Mesendoderm (in vitro differentiated cells): ENCODE measurements around the gene WDR91.

Experiments
- DNase-seq: peaks from one replicate; pipeline ENCODE4 v3.0.0; 2013
- H2AK5ac ChIP-seq: 2 replicates; pipeline ENCODE4 v1.6.1; 2013; ENCODE audit warnings: low read length, inconsistent platforms
- H2BK120ac ChIP-seq: 2 replicates; pipeline ENCODE4 v1.6.1; 2013; ENCODE audit warnings: low read depth, mild to moderate bottlenecking, low read length, moderate library complexity, mixed read lengths
- H2BK15ac ChIP-seq: replicated peaks from 2 replicates; pipeline ENCODE4 v1.6.1; 2013; ENCODE audit warnings: low read depth, mild to moderate bottlenecking, moderate library complexity
- H2BK5ac ChIP-seq: 2 replicates; pipeline ENCODE4 v1.6.1; 2013; ENCODE audit warnings: low read length, inconsistent platforms
- H3K18ac ChIP-seq: 2 replicates; pipeline ENCODE4 v1.6.1; 2013; ENCODE audit warnings: mild to moderate bottlenecking, low read length, mixed read lengths
- H3K23ac ChIP-seq: one replicate; pipeline ENCODE4 v1.6.1; 2013; ENCODE audit warnings: low read length
- H3K27ac ChIP-seq: 2 replicates; pipeline ENCODE4 v1.5.1; 2013; ENCODE audit warnings: low read depth, mild to moderate bottlenecking, inconsistent platforms, low read length, moderate library complexity
- H3K27me3 ChIP-seq: 2 replicates; pipeline ENCODE4 v1.6.1; 2013; ENCODE audit warnings: low read length, control low read depth, mild to moderate bottlenecking, inconsistent platforms; ENCODE audit not compliant: insufficient read depth, poor library complexity
- H3K36me3 ChIP-seq: 2 replicates; pipeline ENCODE4 v1.6.1; 2013; ENCODE audit warnings: low read length, inconsistent platforms; ENCODE audit not compliant: control insufficient read depth, insufficient read depth
- H3K4ac ChIP-seq: one replicate; pipeline ENCODE4 v1.6.1; 2013; ENCODE audit warnings: low read depth, mild to moderate bottlenecking, low read length, moderate library complexity
- H3K4me1 ChIP-seq: 2 replicates; pipeline ENCODE4 v1.6.1; 2013; ENCODE audit warnings: low read depth, low read length, inconsistent platforms; ENCODE audit not compliant: control insufficient read depth
- H3K4me2 ChIP-seq: 2 replicates; pipeline ENCODE4 v1.6.1; 2013; ENCODE audit warnings: low read length
- H3K4me3 ChIP-seq: 2 replicates; pipeline ENCODE4 v1.5.1; 2013; ENCODE audit warnings: mild to moderate bottlenecking, low read length
- H3K56ac ChIP-seq: one replicate; pipeline ENCODE4 v1.6.1; 2013; ENCODE audit warnings: low read length
- H3K79me1 ChIP-seq: 2 replicates; pipeline ENCODE4 v1.6.1; 2013; ENCODE audit warnings: low read length, inconsistent platforms
- H3K79me2 ChIP-seq: 2 replicates; pipeline ENCODE4 v1.6.1; 2013; ENCODE audit warnings: mild to moderate bottlenecking, low read length; ENCODE audit not compliant: control insufficient read depth, insufficient read depth
- H3K9ac ChIP-seq: 2 replicates; pipeline ENCODE4 v1.6.1; 2013; ENCODE audit warnings: low read length, inconsistent platforms
- H4K5ac ChIP-seq: one replicate; pipeline ENCODE4 v1.6.1; 2013; ENCODE audit warnings: low read length
- H4K8ac ChIP-seq: one replicate; pipeline ENCODE4 v1.6.1; 2013; ENCODE audit warnings: low read depth, mild to moderate bottlenecking, control low read depth, low read length, moderate library complexity
- WGBS: extraction: QIAGEN DNeasy Blood & Tissue Kit; methylation state at CpG from one replicate; pipeline ENCODE4 v1.1.7; 2013; ENCODE audit warnings: low lambda C conversion rate, missing lambda C conversion rate; ENCODE audit not compliant: insufficient coverage; ENCODE audit errors: extremely low coverage; 5-methylcytosine and 5-hydroxymethylcytosine counted together

Gene WDR91

GRCh38 chr7:135232087-135232486, 20.8 kb upstream of the WDR91 start:
- H2BK120ac ChIP-seq, result no peak overlapping the region
- H2BK5ac ChIP-seq, result no peak overlapping the region
- H4K5ac ChIP-seq, result no peak overlapping the region
- no peak overlapping the region for H3K9ac ChIP-seq
- no peak overlapping the region for H3K23ac ChIP-seq
- DNase-seq, result no peak
- no peaks in the 10 kb centered on the region for H3K79me2 ChIP-seq
- WGBS, result no CpG with 5 or more reads among the region's 6 CpGs
- H4K8ac ChIP-seq, result no peak overlapping the region
- no peak overlapping the region for H2AK5ac ChIP-seq
- H3K36me3 ChIP-seq, result no peaks in the 10 kb centered on the region
- H3K4me1 ChIP-seq, result no peaks in the 10 kb centered on the region
- H3K4me3 ChIP-seq, result no peak overlapping the region
- H3K4ac ChIP-seq, result no peak overlapping the region
- no peak overlapping the region for H3K4me2 ChIP-seq
- no peak overlapping the region for H3K56ac ChIP-seq
- H3K27ac ChIP-seq, result no peak overlapping the region
- H3K27me3 ChIP-seq, result no peaks in the 10 kb centered on the region
- H2BK15ac ChIP-seq, result no peak overlapping the region
- H3K18ac ChIP-seq, result no peak overlapping the region
- H3K79me1 ChIP-seq, result no peaks in the 10 kb centered on the region

GRCh38 chr7:135231686-135232085, 20.4 kb upstream of the WDR91 start:
- H2AK5ac ChIP-seq, result no peak overlapping the region
- no peak overlapping the region for H3K27ac ChIP-seq
- no peaks in the 10 kb centered on the region for H3K36me3 ChIP-seq
- H2BK120ac ChIP-seq, result no peak overlapping the region
- H4K5ac ChIP-seq, result no peak overlapping the region
- DNase-seq, result no peak
- no peaks in the 10 kb centered on the region for H3K79me1 ChIP-seq
- H2BK5ac ChIP-seq, result no peak overlapping the region
- H3K9ac ChIP-seq, result no peak overlapping the region
- no peak overlapping the region for H3K4me2 ChIP-seq
- H3K18ac ChIP-seq, result no peak overlapping the region
- H3K4ac ChIP-seq, result no peak overlapping the region
- H3K4me1 ChIP-seq, result no peaks in the 10 kb centered on the region
- no peak overlapping the region for H3K56ac ChIP-seq
- H3K27me3 ChIP-seq, result no peaks in the 10 kb centered on the region
- H3K23ac ChIP-seq, result no peak overlapping the region
- no peak overlapping the region for H2BK15ac ChIP-seq
- H3K4me3 ChIP-seq, result no peak overlapping the region
- H3K79me2 ChIP-seq, result no peaks in the 10 kb centered on the region
- no peak overlapping the region for H4K8ac ChIP-seq

GRCh38 chr7:135224027-135224426, 12.7 kb upstream of the WDR91 start:
- Histone ChIP-seq H4K8ac (no peak overlapping the region), H3K4ac (no peak overlapping the region), H3K79me1 (no peaks in the 10 kb centered on the region), H3K79me2 (no peaks in the 10 kb centered on the region), H3K4me3 (no peak overlapping the region), H3K36me3 (no peaks in the 10 kb centered on the region), H2BK15ac (no peak overlapping the region), H2BK120ac (no peak overlapping the region), H2BK5ac (no peak overlapping the region), H3K27ac (no peak overlapping the region), H4K5ac (no peak overlapping the region), H3K4me1 (no peaks in the 10 kb centered on the region), H3K56ac (no peak overlapping the region), H2AK5ac (no peak overlapping the region), H3K23ac (no peak overlapping the region), H3K9ac (no peak overlapping the region), H3K18ac (no peak overlapping the region), H3K4me2 (no peak overlapping the region), H3K27me3 (no peaks in the 10 kb centered on the region)
- WGBS, result no CpG with 5 or more reads among the region's 1 CpG
- DNase-seq, result no peak

- no peak overlapping the region for H4K8ac ChIP-seq
- no peak for DNase-seq
Measured at GRCh38 chr7:135217645-135218509, 6.6 kb upstream of the WDR91 start.

GRCh38 chr7:135215698-135216097, 4.4 kb upstream of the WDR91 start:
- Histone ChIP-seq H3K4ac (no peak overlapping the region), H4K8ac (no peak overlapping the region), H3K27ac (no peak overlapping the region), H2BK120ac (no peak overlapping the region), H3K9ac (no peak overlapping the region), H2BK5ac (no peak overlapping the region), H3K23ac (no peak overlapping the region), H3K79me2 (no peaks in the 10 kb centered on the region), H4K5ac (no peak overlapping the region), H3K4me1 (peaks cover 3% of the 10 kb centered on the region), H3K27me3 (no peaks in the 10 kb centered on the region), H3K4me2 (no peak overlapping the region), H3K4me3 (no peak overlapping the region), H3K18ac (no peak overlapping the region), H2BK15ac (no peak overlapping the region), H2AK5ac (no peak overlapping the region), H3K36me3 (no peaks in the 10 kb centered on the region), H3K79me1 (no peaks in the 10 kb centered on the region), H3K56ac (no peak overlapping the region)
- WGBS, result no CpG with 5 or more reads among the region's 3 CpGs
- no peak for DNase-seq

More at GRCh38 chr7:135217645-135218509, 6.6 kb upstream of the WDR91 start:
- no peak overlapping the region for H2BK5ac ChIP-seq
- H3K27me3 ChIP-seq, result no peaks in the 10 kb centered on the region
- no peak overlapping the region for H3K4me3 ChIP-seq
- whole genome bisulfite sequencing, result no CpG with 5 or more reads among the region's 5 CpGs
- H3K79me1 ChIP-seq, result no peaks in the 10 kb centered on the region
- H3K23ac ChIP-seq, result no peak overlapping the region
- no peak overlapping the region for H2BK15ac ChIP-seq
- H3K4ac ChIP-seq, result no peak overlapping the region
- H3K4me1 ChIP-seq, result peaks cover 3% of the 10 kb centered on the region
- no peak overlapping the region for H2AK5ac ChIP-seq
- H3K4me2 ChIP-seq, result no peak overlapping the region
- H3K9ac ChIP-seq, result no peak overlapping the region
- no peaks in the 10 kb centered on the region for H3K36me3 ChIP-seq
- no peak overlapping the region for H2BK120ac ChIP-seq
- no peak overlapping the region for H3K18ac ChIP-seq
- no peaks in the 10 kb centered on the region for H3K79me2 ChIP-seq
- no peak overlapping the region for H4K5ac ChIP-seq
- no peak overlapping the region for H3K56ac ChIP-seq
- no peak overlapping the region for H3K27ac ChIP-seq

GRCh38 chr7:135215180-135215579, 3.9 kb upstream of the WDR91 start:
- Histone ChIP-seq H4K5ac (no peak overlapping the region), H3K4me1 (peaks cover 3% of the 10 kb centered on the region), H3K4me3 (no peak overlapping the region), H2BK5ac (no peak overlapping the region), H3K18ac (no peak overlapping the region), H4K8ac (no peak overlapping the region), H3K79me1 (no peaks in the 10 kb centered on the region), H3K4me2 (no peak overlapping the region), H3K56ac (no peak overlapping the region), H3K9ac (no peak overlapping the region), H2BK120ac (no peak overlapping the region), H3K79me2 (no peaks in the 10 kb centered on the region), H2AK5ac (no peak overlapping the region), H3K23ac (no peak overlapping the region), H3K27ac (no peak overlapping the region), H3K36me3 (no peaks in the 10 kb centered on the region), H3K27me3 (no peaks in the 10 kb centered on the region), H2BK15ac (no peak overlapping the region), H3K4ac (no peak overlapping the region)
- WGBS, result no CpG with 5 or more reads among the region's 4 CpGs
- no peak for DNase-seq
